Astrocyte (in vitro differentiated cells and primary cell): ENCODE data around the gene CHURC1. TPM values are rescaled to one million over a fixed set of nuclear protein-coding genes. Genes with fewer than 3 reads are reported as not detected.
A peak's percentile ranks its signal among the peaks of the same experiment; 100 is the strongest.

Source experiments
- DNase-seq: peaks from one replicate; pipeline ENCODE4 v3.0.0-alpha.2; 2010; ENCODE audit warnings: low read depth
- FAIRE-seq: peaks from 2 replicates; lab custom pipeline; 2011; peaks lifted over from hg19 to GRCh38; lab: Jason Lieb, UNC
- H2AFZ ChIP-seq: 2 replicates; pipeline ENCODE4 v1.6.0; 2012; ENCODE audit warnings: low read depth, low read length, inconsistent platforms
- H3K27ac ChIP-seq: 2 replicates; pipeline ENCODE4 v1.5.1; 2011; ENCODE audit warnings: low read depth, low read length, inconsistent platforms
- H3K27me3 ChIP-seq: 2 replicates; pipeline ENCODE4 v1.6.0; 2011; ENCODE audit warnings: low read length, inconsistent platforms; ENCODE audit not compliant: insufficient read depth
- H3K36me3 ChIP-seq: 2 replicates; pipeline ENCODE4 v1.5.1; 2011; ENCODE audit warnings: low read length, inconsistent platforms; ENCODE audit not compliant: insufficient read depth
- H3K4me1 ChIP-seq: 2 replicates; pipeline ENCODE4 v1.5.1; 2011; ENCODE audit warnings: low read length, inconsistent platforms; ENCODE audit not compliant: insufficient read depth
- H3K4me2 ChIP-seq: 2 replicates; pipeline ENCODE4 v1.6.0; 2012; ENCODE audit warnings: low read length, inconsistent platforms
- H3K4me3 ChIP-seq: 2 replicates; pipeline ENCODE4 v1.5.1; 2011; ENCODE audit warnings: low read depth, mild to moderate bottlenecking, low read length, inconsistent platforms; ENCODE audit not compliant: insufficient read depth
- H3K79me2 ChIP-seq: 2 replicates; pipeline ENCODE4 v1.6.0; 2012; ENCODE audit warnings: mild to moderate bottlenecking, low read length, inconsistent platforms; ENCODE audit not compliant: insufficient read depth
- H3K9ac ChIP-seq: 2 replicates; pipeline ENCODE4 v1.6.0; 2012; ENCODE audit warnings: mild to moderate bottlenecking, low read length, inconsistent platforms
- H3K9me3 ChIP-seq: 2 replicates; pipeline ENCODE4 v1.5.1; 2012; ENCODE audit warnings: low read depth, mild to moderate bottlenecking, low read length, inconsistent platforms; ENCODE audit not compliant: insufficient read depth
- H4K20me1 ChIP-seq: 2 replicates; pipeline ENCODE4 v1.6.0; 2012; ENCODE audit warnings: low read length, inconsistent platforms; ENCODE audit not compliant: insufficient read depth
- H3K27ac Mint-ChIP-seq: one replicate; pipeline ENCODE4 v1.8.0; 2021; ENCODE audit warnings: mild to moderate bottlenecking, mixed read lengths; ENCODE audit not compliant: unreplicated experiment
- H3K27me3 Mint-ChIP-seq: one replicate; pipeline ENCODE4 v1.8.0; 2021; ENCODE audit warnings: low read depth, mixed read lengths; ENCODE audit not compliant: unreplicated experiment
- H3K36me3 Mint-ChIP-seq: one replicate; pipeline ENCODE4 v1.8.0; 2021; ENCODE audit warnings: low read depth, mixed read lengths; ENCODE audit not compliant: unreplicated experiment
- H3K4me1 Mint-ChIP-seq: one replicate; pipeline ENCODE4 v1.8.0; 2021; ENCODE audit warnings: low read depth, mixed read lengths; ENCODE audit not compliant: unreplicated experiment
- H3K4me3 Mint-ChIP-seq: one replicate; pipeline ENCODE4 v1.8.0; 2021; ENCODE audit warnings: mild to moderate bottlenecking, moderate library complexity, mixed read lengths; ENCODE audit not compliant: unreplicated experiment
- H3K9me3 Mint-ChIP-seq: one replicate; pipeline ENCODE4 v1.8.0; 2021; ENCODE audit warnings: mild to moderate bottlenecking, mixed read lengths; ENCODE audit not compliant: unreplicated experiment
- CTCF ChIP-seq: IDR thresholded peaks from 2 replicates; pipeline ENCODE4 v1.5.1; 2011; ENCODE audit warnings: low read depth, mild to moderate bottlenecking, inconsistent platforms, low read length, moderate library complexity; ENCODE audit not compliant: insufficient read depth
- EZH2 ChIP-seq: IDR thresholded peaks from 2 replicates; pipeline ENCODE4 v1.6.1; 2012; ENCODE audit warnings: mild to moderate bottlenecking, low read length, inconsistent platforms; ENCODE audit not compliant: insufficient read depth
- total RNA-seq: library from RNA; stranded (reverse); gene quantifications from 2 replicates; pipeline ENCODE4 v1.2.1, GENCODE V29; 2021

CHURC1 gene
- total RNA-seq, 1 donor from 2014 or later, result 48.1 TPM

- Histone ChIP-seq H2AFZ (no peak overlapping the region), H3K27me3 (no peaks in the 10 kb centered on the region), H3K4me1 (no peaks in the 10 kb centered on the region), H3K4me2 (no peak overlapping the region), H3K27ac (no peak overlapping the region), H3K9ac (no peak overlapping the region), H3K79me2 (no peaks in the 10 kb centered on the region), H3K9me3 (no peaks in the 10 kb centered on the region), H3K36me3 (no peaks in the 10 kb centered on the region), H3K4me3 (no peak overlapping the region), H4K20me1 (peaks cover 23% of the 10 kb centered on the region)
- Mint-ChIP-seq H3K9me3 (no peaks in the 10 kb centered on the region), H3K4me1 (peaks cover 2% of the 10 kb centered on the region), H3K4me3 (no peak overlapping the region), H3K36me3 (peaks cover 13% of the 10 kb centered on the region), H3K27me3 (no peaks in the 10 kb centered on the region), H3K27ac (no peak overlapping the region)
- no peak for DNase-seq
- no peak for FAIRE-seq
- TF ChIP-seq EZH2 (no peak), CTCF (no peak)
Measured at GRCh38 chr14:64940336-64940910, 26.2 kb downstream of the CHURC1 start.

- H3K36me3 Mint-ChIP-seq, result peaks cover 24% of the 10 kb centered on the region
- no peaks in the 10 kb centered on the region for H3K27me3 Mint-ChIP-seq
- H2AFZ ChIP-seq, result no peak within 1 kb of the TSS
- no peak within 1 kb of the TSS for H3K27ac ChIP-seq
- H3K27me3 ChIP-seq, result no peaks in the 10 kb centered on the region
- no peaks in the 10 kb centered on the region for H3K9me3 ChIP-seq
- H3K9me3 Mint-ChIP-seq, result no peaks in the 10 kb centered on the region
- FAIRE-seq, result no peak
- TF ChIP-seq EZH2, result no peak
- TF ChIP-seq CTCF, result no peak
- no peaks in the 10 kb centered on the region for H3K36me3 ChIP-seq
- no peak within 1 kb of the TSS for H3K9ac ChIP-seq
- no peaks in the 10 kb centered on the region for H3K79me2 ChIP-seq
- peak within 1 kb of the TSS; percentile 18 for H3K27ac Mint-ChIP-seq
- H4K20me1 ChIP-seq, result peaks cover 15% of the 10 kb centered on the region
- H3K4me1 Mint-ChIP-seq, result peaks cover 2% of the 10 kb centered on the region
- no peaks in the 10 kb centered on the region for H3K4me1 ChIP-seq
- H3K4me3 ChIP-seq, result no peak within 1 kb of the TSS
- no peak within 1 kb of the TSS for H3K4me2 ChIP-seq
- H3K4me3 Mint-ChIP-seq, result no peak within 1 kb of the TSS
- no peak for DNase-seq
Measured at GRCh38 chr14:64942531-64943111, 28.4 kb downstream of the CHURC1 start, which contains the start of gene GPX2. GPX2 (minus strand) TSS chr14:64942745; CDS start chr14:64942726, 19 bp downstream.

- Histone ChIP-seq H2AFZ (no peak overlapping the region), H3K36me3 (no peaks in the 10 kb centered on the region), H3K27ac (no peak overlapping the region), H3K9ac (no peak overlapping the region), H3K79me2 (no peaks in the 10 kb centered on the region), H3K27me3 (no peaks in the 10 kb centered on the region), H3K4me2 (no peak overlapping the region), H3K4me1 (no peaks in the 10 kb centered on the region), H3K9me3 (no peaks in the 10 kb centered on the region), H4K20me1 (peaks cover 10% of the 10 kb centered on the region), H3K4me3 (no peak overlapping the region)
- no peak for DNase-seq
- Mint-ChIP-seq H3K27me3 (no peaks in the 10 kb centered on the region), H3K36me3 (peaks cover 28% of the 10 kb centered on the region), H3K27ac (peak overlapping the region; percentile 18), H3K4me3 (no peak overlapping the region), H3K4me1 (peaks cover 2% of the 10 kb centered on the region), H3K9me3 (no peaks in the 10 kb centered on the region)
- no peak for TF ChIP-seq EZH2
- no peak for TF ChIP-seq CTCF
- no peak for FAIRE-seq
Measured at GRCh38 chr14:64943556-64943955, 29.3 kb downstream of the CHURC1 start.
